ENCODE measurements around the gene TSC22D4. TPM values are rescaled to one million over a fixed set of nuclear protein-coding genes. Genes with fewer than 3 reads are reported as not detected.
"Not testable (repeated sequence)": the region's sequence is repeated elsewhere in the genome, so short reads cannot be mapped to it uniquely, and the experiment has no call there.

The TSC22D4 gene
- polyA plus RNA-seq, 1 donor from 2014 or later: 25.6 TPM

DNA sequence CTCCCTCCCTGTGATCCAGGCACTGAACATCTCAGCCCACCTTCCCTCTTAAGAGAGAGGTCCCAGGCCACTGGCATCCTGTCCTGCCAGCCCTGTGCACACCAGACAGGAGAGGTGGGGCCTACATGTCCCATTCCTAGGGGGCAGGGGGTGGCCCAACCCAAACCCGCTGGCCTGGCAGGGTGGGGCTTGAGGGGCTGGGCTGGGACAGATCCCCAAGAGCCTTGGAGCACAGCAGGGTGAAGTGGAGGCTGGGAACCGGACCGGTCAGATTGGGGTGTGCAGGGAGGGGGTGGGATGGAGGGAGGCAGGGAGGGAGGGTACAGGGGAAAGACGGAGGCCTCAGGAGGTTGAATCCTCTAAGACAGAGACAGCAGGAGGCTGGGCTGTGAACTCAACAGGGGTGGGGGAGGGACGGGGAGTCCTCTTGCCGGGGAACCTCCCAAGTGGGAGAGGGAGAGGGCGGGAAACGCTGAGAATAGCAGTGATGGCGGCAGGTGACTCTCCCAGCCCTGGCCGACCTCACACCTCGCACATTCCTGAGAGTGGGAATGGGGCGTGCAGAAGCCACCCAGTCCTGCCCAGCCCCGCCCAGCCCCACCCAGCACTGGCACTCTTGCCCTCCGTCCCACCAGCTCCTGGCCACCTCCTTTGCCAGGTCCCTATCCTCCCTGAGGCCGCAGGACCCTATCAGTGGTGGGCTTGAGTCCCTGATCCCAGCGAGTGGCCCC is 6.7 kb downstream of the TSC22D4 start:
- Mint-ChIP-seq H3K9me3 (no peaks in the 10 kb centered on the region), H3K4me3 (no peak overlapping the region), H3K36me3 (peaks cover 2% of the 10 kb centered on the region), H3K27me3 (no peaks in the 10 kb centered on the region), H3K4me1 (peaks cover 21 to 30% (median 28%) of the 10 kb centered on the region in 3 donors), H3K27ac (no peak overlapping the region)

DNA sequence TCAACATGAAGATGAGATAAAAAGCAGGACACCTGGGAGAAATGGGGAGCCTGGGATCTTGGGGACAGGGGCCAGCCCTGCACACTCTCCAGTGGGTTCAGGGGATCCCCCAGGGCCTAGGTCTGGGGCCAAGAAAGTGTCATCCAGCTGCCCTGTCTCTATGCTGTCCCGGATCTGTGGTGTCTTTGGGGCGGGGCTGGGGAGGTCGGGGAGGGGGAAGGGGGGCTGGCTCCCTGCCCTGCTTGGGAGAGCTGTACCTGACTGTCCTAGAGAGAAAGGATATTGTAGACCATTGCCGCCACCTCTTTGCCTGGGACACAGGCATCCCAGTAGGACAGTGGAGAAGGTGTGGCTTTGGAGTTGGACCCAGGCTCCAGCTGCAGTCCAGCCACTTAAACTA is 8.0 kb downstream of the TSC22D4 start:
- Mint-ChIP-seq H3K4me1 (peaks cover 21 to 22% (median 21%) of the 10 kb centered on the region in 3 donors), H3K9me3 (no peaks in the 10 kb centered on the region), H3K27me3 (no peaks in the 10 kb centered on the region), H3K4me3 (peak overlapping the region in 1 of 4 donors; percentile 55), H3K27ac (peak overlapping the region in 1 of 3 donors; percentile 78), H3K36me3 (peaks cover 2% of the 10 kb centered on the region)

DNA sequence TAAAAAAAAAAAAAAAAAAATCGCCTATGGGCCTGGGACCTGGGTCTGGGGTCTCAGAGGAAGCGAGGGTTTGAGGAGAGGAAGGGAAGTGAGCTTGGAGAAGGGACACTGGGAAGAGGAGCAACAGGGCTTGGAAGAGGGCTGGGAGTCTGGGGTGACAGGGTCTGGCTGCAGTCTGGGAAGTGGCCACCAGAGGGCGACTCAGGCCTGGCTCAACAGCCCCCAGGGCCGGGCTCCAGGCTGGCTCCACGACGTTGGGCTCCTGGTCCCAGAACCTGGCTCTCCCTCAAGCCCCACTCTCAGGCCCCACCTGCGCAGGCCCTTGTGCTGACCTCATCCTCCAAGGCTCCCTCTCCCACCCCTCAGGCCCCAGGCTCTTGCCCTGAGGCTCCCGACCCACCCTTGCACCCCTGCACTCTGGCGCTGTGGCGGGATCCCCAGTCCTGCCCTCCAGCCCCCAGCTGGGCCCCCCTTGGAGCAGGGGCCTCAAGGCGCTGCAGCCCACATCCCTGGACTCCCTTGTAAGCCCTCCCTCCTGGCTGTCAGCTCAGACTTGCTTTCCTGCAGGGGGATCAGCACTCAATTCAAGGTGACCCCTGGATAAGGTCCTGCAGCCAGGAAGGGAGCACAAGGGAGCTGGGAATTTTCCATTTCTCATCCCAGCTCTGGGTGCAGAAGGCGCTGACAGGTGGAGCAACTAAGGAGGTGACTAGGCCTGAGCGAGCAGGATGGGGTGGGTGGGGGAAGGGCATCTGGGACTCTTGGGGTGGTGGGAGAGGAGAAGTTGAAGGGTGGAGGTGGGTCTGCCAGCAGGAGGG is 9.6 kb downstream of the TSC22D4 start:
- Mint-ChIP-seq H3K4me1 (peaks cover 14 to 17% (median 14%) of the 10 kb centered on the region in 3 donors), H3K36me3 (peaks cover 2% of the 10 kb centered on the region), H3K9me3 (no peaks in the 10 kb centered on the region), H3K27ac (peak overlapping the region in 1 of 3 donors; percentile 35), H3K27me3 (no peaks in the 10 kb centered on the region), H3K4me3 (no peak overlapping the region)

DNA sequence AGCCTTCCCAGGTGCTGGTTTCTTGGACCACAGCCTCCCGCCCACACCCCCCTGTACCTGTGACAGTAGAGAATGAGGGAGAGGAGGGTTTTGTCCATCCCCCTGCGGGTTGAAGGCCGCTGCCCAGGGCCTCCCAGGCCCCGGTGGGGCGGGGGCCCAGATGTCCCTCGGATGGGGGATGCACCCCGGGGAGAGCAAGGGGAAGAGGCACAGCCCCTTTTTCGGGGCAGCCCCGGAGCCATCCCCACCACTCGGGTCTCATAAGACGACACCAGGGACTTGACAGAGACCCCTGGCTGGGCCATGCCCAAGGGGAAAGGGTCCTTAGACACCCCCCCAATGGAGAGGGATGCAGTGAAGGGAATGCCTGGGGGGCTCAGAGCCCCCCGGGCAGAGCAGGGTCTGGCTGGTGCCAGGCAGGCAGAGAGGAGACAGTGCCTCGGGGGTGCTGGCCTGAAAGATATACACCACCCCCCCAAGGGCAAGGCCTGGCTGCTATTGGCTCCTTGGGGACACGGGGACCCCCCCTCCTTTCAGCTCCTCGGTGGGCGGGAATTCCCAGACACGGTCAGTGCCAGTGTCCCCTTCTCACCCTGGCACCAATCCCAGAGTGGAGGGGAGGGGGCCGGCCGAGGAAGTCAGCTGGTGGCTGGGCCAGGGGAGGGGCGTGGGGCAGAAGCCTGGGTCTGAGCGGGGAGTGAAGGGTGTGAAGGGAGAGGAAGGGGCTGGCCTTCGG is 11.2 kb downstream of the TSC22D4 start:
- H3K4me1 Mint-ChIP-seq: peaks cover 4 to 8% (median 7%) of the 10 kb centered on the region in 3 donors
- no peaks in the 10 kb centered on the region for H3K27me3 Mint-ChIP-seq
- no peak overlapping the region for H3K4me3 Mint-ChIP-seq
- H3K27ac Mint-ChIP-seq: no peak overlapping the region
- peaks cover 2% of the 10 kb centered on the region for H3K36me3 Mint-ChIP-seq
- H3K9me3 Mint-ChIP-seq: no peaks in the 10 kb centered on the region

DNA sequence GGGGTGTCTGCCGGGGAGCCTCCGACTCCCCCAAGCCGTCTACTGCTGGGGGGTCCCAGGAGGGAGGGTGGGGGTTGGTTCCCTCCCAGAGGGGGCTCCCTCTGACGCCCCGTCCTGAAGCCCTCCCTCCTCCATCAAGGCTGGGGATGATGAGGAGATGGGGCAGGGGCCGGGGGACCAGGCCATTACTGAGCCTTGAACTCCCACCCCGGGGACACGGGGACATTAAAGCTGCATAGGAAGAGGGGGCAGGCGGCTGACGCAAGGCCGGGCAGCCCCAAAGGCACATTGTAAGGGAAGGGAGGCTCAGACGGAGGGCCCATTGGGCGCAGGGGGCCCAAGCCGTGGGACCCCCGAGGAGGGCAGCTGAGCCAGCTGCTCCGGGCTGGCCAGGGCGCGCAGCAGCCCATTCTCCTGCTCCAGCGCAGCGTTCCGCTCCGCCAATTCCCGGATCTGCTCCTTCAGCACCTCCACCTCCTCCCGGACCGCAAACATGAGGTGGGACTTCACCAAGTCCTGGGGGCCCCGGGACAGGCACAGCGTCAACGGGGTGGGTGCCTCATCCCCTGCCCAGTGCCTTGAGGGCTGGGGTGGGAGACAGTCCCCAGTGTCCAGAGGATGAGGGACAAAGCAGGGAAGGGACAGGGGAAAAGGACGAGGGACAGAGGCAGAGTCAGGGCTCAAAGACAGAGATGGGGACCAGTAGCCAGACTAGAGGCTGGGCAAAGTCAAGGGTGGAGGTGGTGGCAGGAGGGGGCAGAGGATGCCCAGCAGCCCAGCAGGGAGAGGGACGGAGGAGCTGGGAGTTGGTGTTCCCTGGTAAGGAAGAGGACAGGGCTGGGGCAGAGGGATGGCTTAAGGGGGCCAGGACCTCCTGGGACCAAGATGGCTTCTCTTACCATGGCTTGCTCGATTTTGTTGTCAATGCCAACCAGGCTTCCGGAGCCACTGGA is 12.1 kb downstream of the TSC22D4 start:
- no peak overlapping the region for H3K27ac Mint-ChIP-seq

DNA sequence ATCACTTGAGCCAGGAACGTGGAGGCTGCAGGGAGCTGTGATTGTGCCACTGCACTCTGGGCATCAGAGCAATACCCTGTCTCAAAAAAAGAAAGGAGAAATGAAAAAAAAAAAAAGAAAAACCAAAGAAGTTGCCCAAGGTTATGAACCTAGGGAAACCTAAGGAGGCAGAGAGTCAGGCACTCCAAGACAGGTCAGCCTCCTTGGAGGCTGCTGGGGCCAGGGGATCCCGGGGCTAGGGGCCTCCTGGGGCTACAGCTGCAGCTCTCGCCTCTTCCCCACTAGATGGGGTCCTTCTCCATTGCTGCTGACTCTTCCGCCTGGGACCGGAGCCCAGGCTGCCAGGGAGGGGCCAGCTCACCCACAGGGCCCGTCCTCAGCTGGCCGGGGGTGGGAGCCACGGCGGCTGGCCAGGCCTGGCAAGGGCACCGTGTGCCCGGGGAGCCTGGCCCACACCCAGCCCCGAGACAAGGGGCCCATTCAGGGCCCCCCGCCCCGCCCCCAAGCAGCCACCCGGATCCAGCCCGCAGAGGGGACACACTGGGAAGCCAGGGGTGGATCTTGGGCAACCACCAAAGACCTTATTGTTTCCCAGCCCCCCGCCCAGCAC is 13.2 kb downstream of the TSC22D4 start:
- Mint-ChIP-seq H3K4me1 (peaks cover 4 to 7% (median 5%) of the 10 kb centered on the region in 3 donors), H3K9me3 (no peaks in the 10 kb centered on the region), H3K4me3 (no peak overlapping the region), H3K27me3 (no peaks in the 10 kb centered on the region), H3K27ac (no peak overlapping the region), H3K36me3 (no peaks in the 10 kb centered on the region)

More for the DNA sequence above, 12.1 kb downstream of the TSC22D4 start:
- Mint-ChIP-seq H3K4me3 (no peak overlapping the region), H3K9me3 (no peaks in the 10 kb centered on the region), H3K36me3 (peaks cover 1% of the 10 kb centered on the region), H3K27me3 (no peaks in the 10 kb centered on the region), H3K4me1 (peaks cover 4 to 8% (median 5%) of the 10 kb centered on the region in 3 donors)

DNA sequence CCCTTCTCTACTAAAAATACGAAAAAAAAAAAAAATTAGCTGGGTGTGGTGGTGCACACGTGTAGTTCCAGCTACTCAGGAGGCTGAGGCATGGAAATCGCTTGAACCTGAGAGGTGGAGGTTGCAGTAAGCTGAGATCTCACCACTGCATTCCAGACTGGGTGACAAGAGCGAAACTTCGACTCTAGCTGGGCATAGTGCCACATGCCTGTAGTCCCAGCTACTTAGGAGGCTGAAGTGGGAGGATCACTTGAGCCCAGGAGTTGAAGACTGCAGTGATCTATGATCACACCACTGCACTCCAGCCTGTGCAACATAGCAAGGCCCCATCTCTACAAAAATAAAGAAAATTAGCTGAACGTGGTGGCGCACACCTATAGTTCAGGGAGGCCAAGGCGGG is 13.7 kb downstream of the TSC22D4 start:
- Mint-ChIP-seq H3K4me3 (no peak overlapping the region), H3K4me1 (peaks cover 0 to 7% (median 3%) of the 10 kb centered on the region in 3 donors), H3K9me3 (no peaks in the 10 kb centered on the region), H3K27me3 (no peaks in the 10 kb centered on the region), H3K36me3 (no peaks in the 10 kb centered on the region), H3K27ac (no peak overlapping the region)

DNA sequence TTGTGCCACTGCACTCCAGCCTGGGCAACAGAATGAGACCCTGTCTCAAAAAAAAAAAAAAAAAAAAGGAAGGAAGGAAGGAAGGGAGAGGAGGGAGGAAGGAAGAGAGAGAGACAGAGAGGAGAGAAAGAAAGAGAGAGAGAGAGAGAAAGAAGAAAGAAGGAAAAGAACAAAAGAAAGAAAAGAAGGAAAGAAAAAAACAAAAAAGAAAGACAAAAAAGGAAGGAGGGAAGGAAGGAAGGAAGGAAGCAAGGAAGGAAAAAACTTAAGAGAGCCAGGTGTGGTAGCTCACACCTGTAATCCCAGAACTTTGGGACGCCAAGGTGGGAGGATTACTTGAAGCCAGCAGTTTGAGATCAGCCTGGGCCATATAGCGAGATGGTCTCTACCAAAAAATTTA is 14.2 kb downstream of the TSC22D4 start:
- H3K27me3 Mint-ChIP-seq: no peaks in the 10 kb centered on the region
- H3K9me3 Mint-ChIP-seq: no peaks in the 10 kb centered on the region
- peak overlapping the region in 1 of 3 donors; percentile 71 for H3K27ac Mint-ChIP-seq
- no peaks in the 10 kb centered on the region for H3K36me3 Mint-ChIP-seq
- H3K4me3 Mint-ChIP-seq: no peak overlapping the region
- peaks cover 0 to 5% (median under 1%) of the 10 kb centered on the region in 3 donors for H3K4me1 Mint-ChIP-seq

DNA sequence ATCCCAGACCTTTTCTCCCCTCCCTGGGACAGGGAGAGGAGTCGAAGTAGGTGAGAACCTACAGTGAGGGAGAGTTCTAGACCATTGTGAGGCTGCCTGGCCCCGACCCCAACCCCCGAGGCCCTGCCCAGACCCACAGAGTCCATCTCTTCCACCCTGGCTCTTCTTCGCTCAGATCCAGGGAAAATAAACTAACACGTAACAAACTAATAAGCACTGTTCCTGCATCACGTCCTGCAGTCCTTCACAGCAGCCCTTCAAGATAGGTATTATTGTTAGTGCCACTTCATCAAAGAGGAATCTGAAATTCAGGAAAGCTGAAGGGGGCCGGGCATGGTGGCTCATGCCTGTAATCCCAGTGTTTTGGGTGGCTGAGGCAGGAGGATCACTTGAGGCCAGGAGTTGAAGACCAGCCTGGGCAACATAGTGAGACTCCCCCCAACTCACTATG is 14.8 kb downstream of the TSC22D4 start, which contains the start of gene SPACDR:
SPACDR (minus strand) TSS at position 51 of the 451 bp plus-strand sequence. CDS start 235 bp downstream, outside the sequence.
- Mint-ChIP-seq H3K4me3 (no peak within 1 kb of the TSS), H3K9me3 (no peaks in the 10 kb centered on the region), H3K27ac (peak within 1 kb of the TSS in 2 of 3 donors; percentile 67 to 71), H3K36me3 (no peaks in the 10 kb centered on the region), H3K4me1 (peaks cover 0 to 2% (median 0%) of the 10 kb centered on the region in 3 donors), H3K27me3 (no peaks in the 10 kb centered on the region)

DNA sequence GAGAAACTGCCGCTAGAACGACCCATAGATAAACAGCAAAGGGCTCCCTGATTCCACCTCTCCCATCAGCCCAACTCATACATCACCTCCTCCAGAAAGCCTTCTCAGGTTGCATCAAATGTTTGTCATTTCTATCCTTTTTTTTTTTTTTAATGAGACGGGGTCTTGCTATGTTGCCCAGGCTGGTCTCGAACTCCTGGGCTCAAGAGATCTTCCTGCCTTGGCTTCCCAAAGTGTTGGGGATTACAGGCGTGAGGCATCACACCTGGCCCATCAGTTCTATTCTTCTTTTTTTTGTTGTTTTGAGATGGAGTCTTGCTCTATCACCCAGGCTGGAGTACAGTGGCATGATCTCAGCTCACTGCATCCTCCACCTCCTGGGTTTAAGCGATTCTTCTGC is 22.0 kb downstream of the TSC22D4 start:
- Mint-ChIP-seq H3K27me3 (no peaks in the 10 kb centered on the region), H3K4me1 (peaks cover 0 to 6% (median 3%) of the 10 kb centered on the region in 3 donors), H3K9me3 (no peaks in the 10 kb centered on the region), H3K36me3 (peaks cover 2% of the 10 kb centered on the region), H3K27ac (no peak overlapping the region), H3K4me3 (no peak overlapping the region)

DNA sequence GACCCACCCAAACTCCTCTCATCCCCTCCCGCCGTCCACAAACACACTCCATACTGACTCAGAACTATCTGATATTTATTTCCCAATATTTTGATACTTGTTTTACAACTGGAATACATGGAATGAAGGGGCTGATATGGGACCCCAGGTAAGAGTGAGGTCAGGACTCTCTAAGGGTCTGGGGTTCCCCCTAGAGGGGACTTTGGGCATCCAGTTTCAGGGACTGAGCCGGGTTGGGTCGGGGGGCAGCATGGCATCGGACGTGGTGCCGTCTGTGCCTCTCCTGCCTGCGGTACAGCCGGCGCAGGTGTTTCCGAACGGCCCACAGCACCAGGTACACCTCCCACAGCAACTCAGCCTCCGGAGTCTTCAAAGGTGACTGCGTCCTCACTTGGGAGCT is 22.5 kb downstream of the TSC22D4 start:
- peak overlapping the region in 1 of 3 donors; percentile 62 for H3K27ac Mint-ChIP-seq
- peaks cover 2% of the 10 kb centered on the region for H3K36me3 Mint-ChIP-seq
- no peaks in the 10 kb centered on the region for H3K9me3 Mint-ChIP-seq
- H3K4me3 Mint-ChIP-seq: no peak overlapping the region
- H3K27me3 Mint-ChIP-seq: no peaks in the 10 kb centered on the region
- H3K4me1 Mint-ChIP-seq: peaks cover 0 to 6% (median 3%) of the 10 kb centered on the region in 3 donors

DNA sequence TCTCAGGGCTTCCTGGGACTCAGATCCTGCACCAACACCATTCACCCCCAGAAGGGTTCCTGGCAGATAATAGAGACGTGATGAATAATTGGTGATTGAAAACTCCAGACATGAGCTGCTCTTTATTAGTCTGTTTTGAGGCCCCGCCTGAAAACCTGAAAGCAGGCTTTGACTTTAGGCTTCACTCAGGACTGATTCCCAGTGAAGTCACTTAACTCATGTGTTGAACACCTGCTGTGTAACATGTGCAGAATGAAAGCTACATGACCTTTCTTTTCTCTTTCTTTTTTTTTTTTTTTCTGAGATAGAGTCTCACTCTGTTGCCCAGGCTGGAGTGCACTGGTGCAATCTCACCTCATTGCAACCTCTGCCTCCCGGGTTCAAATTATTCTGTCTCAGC is 23.8 kb downstream of the TSC22D4 start:
- Mint-ChIP-seq H3K27me3 (no peaks in the 10 kb centered on the region), H3K9me3 (no peaks in the 10 kb centered on the region), H3K27ac (no peak overlapping the region), H3K36me3 (peaks cover 2% of the 10 kb centered on the region), H3K4me3 (no peak overlapping the region), H3K4me1 (peaks cover 3 to 13% (median 6%) of the 10 kb centered on the region in 3 donors)

DNA sequence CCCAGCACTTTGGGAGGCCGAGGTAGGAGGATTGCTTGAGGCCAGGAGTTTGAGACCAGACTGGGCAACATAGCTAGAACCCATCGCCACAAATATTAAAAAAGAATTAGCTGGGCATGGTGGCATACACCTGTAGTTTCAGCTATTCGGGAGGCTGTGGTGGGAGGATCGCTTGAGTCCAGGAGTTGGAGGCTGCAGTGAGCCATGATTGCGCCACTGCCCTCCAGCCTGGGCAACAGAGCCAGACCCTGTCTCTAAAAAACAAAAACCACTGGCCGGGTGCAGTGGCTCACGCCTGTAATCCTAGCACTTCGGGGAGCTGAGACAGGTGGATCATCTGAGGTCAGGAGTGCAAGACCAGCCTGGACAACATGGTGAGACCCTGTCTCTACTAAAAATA is 25.2 kb downstream of the TSC22D4 start:
- not testable (repeated sequence) for H3K9me3 Mint-ChIP-seq, H3K27me3 Mint-ChIP-seq, H3K27ac Mint-ChIP-seq, H3K4me3 Mint-ChIP-seq, H3K36me3 Mint-ChIP-seq
- H3K4me1 Mint-ChIP-seq: peaks cover 3 to 13% (median 6%) of the 10 kb centered on the region in 3 donors
